A549 (cell line): Measurements from ENCODE around the gene ADCYAP1R1. TPM values are rescaled to one million over a fixed set of nuclear protein-coding genes. Genes with fewer than 3 reads are reported as not detected.

ENCODE experiments used
- ATAC-seq, 2 experiments: fragments of 200-7000 bp in 1 of 2; fragments of >200 bp in 1 of 2; cut with Nextera tagmentation in 1 of 2; cut with Tn5 transposase in 1 of 2; 3 replicates each; pipeline versions ENCODE4 v1.8.0 to v1.9.1; 2018 to 2020; ENCODE audit warnings: mild to moderate bottlenecking in 1 of 2, moderate library complexity in 1 of 2
- CTCF ChIA-PET: fragments of 300-600 bp; sonication (Branson Sonifier 250); formaldehyde crosslinking; extraction: SDS; loops from one replicate; lab custom pipeline; 2021; ENCODE audit warnings: antibody characterized with exemption, inconsistent platforms; lab: Yijun Ruan, JAX
- POLR2A ChIA-PET: fragments of 350-600 bp; formaldehyde crosslinking; extraction: SDS; loops from one replicate; lab custom pipeline; 2021; ENCODE audit warnings: antibody characterized with exemption, inconsistent platforms; lab: Yijun Ruan, JAX
- DNase-seq, 2 experiments: peaks; one replicate each; pipeline versions ENCODE4 v3.0.0 to v3.0.0-alpha.2; 2011 to 2016; ENCODE audit warnings: low read depth in 1 of 2, low spot score in 1 of 2
- FAIRE-seq: peaks from 2 replicates; lab custom pipeline; 2011; peaks lifted over from hg19 to GRCh38; lab: Jason Lieb, UNC
- H3K27ac ChIP-seq, 2 experiments: fragments of >200 bp; sonication (Bioruptor Twin); formaldehyde crosslinking; 3 replicates each; pipeline ENCODE4 v1.5.1; 2016 to 2017
- H3K4me1 ChIP-seq: fragments of >200 bp; sonication (Bioruptor Twin); formaldehyde crosslinking; 3 replicates; pipeline ENCODE4 v1.6.1; 2016
- H3K4me2 ChIP-seq: fragments of >200 bp; sonication (Bioruptor Twin); formaldehyde crosslinking; 3 replicates; pipeline ENCODE4 v1.6.1; 2016
- H3K4me3 ChIP-seq: fragments of >200 bp; sonication (Bioruptor Twin); formaldehyde crosslinking; 3 replicates; pipeline ENCODE4 v1.5.1; 2016
- H3K9me3 ChIP-seq: fragments of >200 bp; sonication (Bioruptor Twin); formaldehyde crosslinking; 3 replicates; pipeline ENCODE4 v1.6.1; 2016
- BHLHE40 ChIP-seq: IDR thresholded peaks from 2 replicates; pipeline ENCODE4 v1.6.1; 2012; ENCODE audit warnings: low read depth, low read length, inconsistent platforms
- CBX8 ChIP-seq: fragments of 200-600 bp; sonication (generic); IDR thresholded peaks from 2 replicates; pipeline ENCODE4 v1.6.1; 2016
- CHD2 ChIP-seq: fragments of 150-350 bp; IDR thresholded peaks from 2 replicates; pipeline ENCODE4 v1.6.1; 2014; ENCODE audit warnings: low read length; ENCODE audit not compliant: partially characterized antibody
- FOSB ChIP-seq: fragments of 250-450 bp; sonication (Bioruptor Pico); IDR thresholded peaks from 2 replicates; pipeline ENCODE4 v1.5.0; 2020; ENCODE audit warnings: mild to moderate bottlenecking, moderate library complexity
- FOXS1 ChIP-seq: fragments of 250-450 bp; sonication (Bioruptor Pico); IDR thresholded peaks from 2 replicates; pipeline ENCODE4 v1.5.0; 2020; ENCODE audit warnings: mild to moderate bottlenecking, moderate library complexity
- HDAC2 ChIP-seq: fragments of 200-600 bp; sonication (generic); IDR thresholded peaks from 2 replicates; pipeline ENCODE4 v1.6.1; 2016
- HOXA7 ChIP-seq: fragments of 250-450 bp; sonication (Bioruptor Pico); IDR thresholded peaks from 2 replicates; pipeline ENCODE4 v1.5.0; 2020; ENCODE audit warnings: mild to moderate bottlenecking, moderate library complexity
- HOXB13 ChIP-seq: fragments of 250-450 bp; sonication (Bioruptor Pico); IDR thresholded peaks from 2 replicates; pipeline ENCODE4 v1.5.0; 2020; ENCODE audit warnings: low read depth, mild to moderate bottlenecking, moderate library complexity
- JUNB ChIP-seq: fragments of >200 bp; sonication (Bioruptor Twin); formaldehyde crosslinking; IDR thresholded peaks from 2 replicates; pipeline ENCODE4 v1.6.1; 2016
- KDM5A ChIP-seq: fragments of 200-600 bp; sonication (generic); IDR thresholded peaks from 2 replicates; pipeline ENCODE4 v1.6.1; 2016; ENCODE audit warnings: antibody characterized with exemption, mild to moderate bottlenecking
- NPAS2 ChIP-seq: fragments of 250-450 bp; sonication (Bioruptor Pico); IDR thresholded peaks from 2 replicates; pipeline ENCODE4 v1.8.0; 2022; ENCODE audit warnings: mild to moderate bottlenecking, moderate library complexity, borderline replicate concordance
- PHF8 ChIP-seq: fragments of 200-600 bp; sonication (generic); IDR thresholded peaks from 2 replicates; pipeline ENCODE4 v1.6.1; 2016; ENCODE audit warnings: low read depth, mild to moderate bottlenecking, antibody characterized with exemption, moderate library complexity, borderline replicate concordance
- POLR2AphosphoS2 ChIP-seq: conservative IDR thresholded peaks from 2 replicates; pipeline ENCODE4 v1.6.1; 2012; ENCODE audit warnings: low read length, improper control_type of control experiment, inconsistent platforms
- RAD21 ChIP-seq, 2 experiments: fragments of >200 bp in 1 of 2; sonication (Bioruptor Twin) in 1 of 2; formaldehyde crosslinking in 1 of 2; IDR thresholded peaks in 1 of 2; conservative IDR thresholded peaks in 1 of 2; 2 replicates in 1 of 2; 3 replicates in 1 of 2; pipeline ENCODE4 v1.6.1; 2012 to 2018; ENCODE audit warnings: inconsistent platforms in 1 of 2
- RARB ChIP-seq: fragments of 250-450 bp; sonication (Bioruptor Pico); IDR thresholded peaks from 2 replicates; pipeline ENCODE4 v1.8.0; 2021; ENCODE audit warnings: mild to moderate bottlenecking, moderate library complexity
- TP53 ChIP-seq: fragments of 250-450 bp; sonication (Bioruptor Pico); IDR thresholded peaks from 2 replicates; pipeline ENCODE4 v1.5.0; 2021; ENCODE audit warnings: mild to moderate bottlenecking, moderate library complexity
- WGBS: methylation state at CpG from one replicate; pipeline ENCODE4 v1.1.6; 2017; ENCODE audit errors: missing lambda C conversion rate; 5-methylcytosine and 5-hydroxymethylcytosine counted together
- polyA plus RNA-seq, 4 experiments: library from polyadenylated mRNA; depleted of rRNA in 3 of 4; stranded (reverse); fragments of >200 nt; fragmentation: RNase III in 1 of 4; extraction: RNeasy Plus Mini Kit Qiagen cat#74134 plus additional on column Dnase treatment in 1 of 4; gene quantifications; 2 replicates in 3 of 4; 3 replicates in 1 of 4; pipeline ENCODE4 v1.2.3, GENCODE V29; 2011 to 2017
- TF ChIP-seq, protein P1 (sequence below): fragments of >200 bp; sonication (Bioruptor Twin); formaldehyde crosslinking; IDR thresholded peaks from 2 replicates; pipeline ENCODE4 v1.6.1; 2016
- TF ChIP-seq, protein P2 (sequence below): IDR thresholded peaks from 2 replicates; pipeline ENCODE4 v1.6.1; 2012
- TF ChIP-seq, protein P3 (sequence below): fragments of 200-600 bp; sonication (generic); IDR thresholded peaks from 2 replicates; pipeline ENCODE4 v1.6.1; 2016; ENCODE audit warnings: antibody characterized with exemption, mild to moderate bottlenecking, moderate library complexity

Gene ADCYAP1R1
- polyA plus RNA-seq, 2 of the 4 experiments (the other 2 are of a cell fraction), result 0.01 TPM; not detected in 1

DNA sequence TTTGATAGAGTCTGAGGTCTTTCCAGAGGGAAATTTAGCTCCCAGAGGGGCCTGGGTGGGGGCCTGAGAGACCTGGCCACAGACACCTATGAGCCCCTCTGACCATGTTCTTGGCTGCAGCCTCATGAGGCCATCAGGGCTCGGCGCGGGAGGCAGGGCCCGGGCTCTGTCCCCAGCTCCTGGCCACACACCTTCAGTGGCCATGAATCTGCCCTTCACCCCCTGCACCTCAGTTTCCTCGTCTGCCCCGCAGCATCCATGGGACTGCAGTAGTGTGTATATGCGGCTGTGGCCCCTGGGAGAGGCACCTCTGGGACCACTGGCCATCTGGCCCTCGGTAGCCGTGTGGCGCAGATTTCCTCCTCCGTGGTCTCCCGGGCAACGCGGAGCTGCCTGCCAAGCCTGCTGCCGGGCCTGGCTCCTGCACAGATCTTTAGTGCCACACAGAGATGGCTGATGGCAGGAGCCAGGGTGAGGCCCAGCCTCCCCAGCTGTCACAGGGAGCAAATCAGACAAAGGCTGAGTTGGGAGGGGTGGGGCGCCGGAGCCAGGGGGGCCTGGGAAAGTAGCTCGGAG lies 23.6 kb upstream of the ADCYAP1R1 start:
- ATAC-seq (no peak), FAIRE-seq (no peak), DNase-seq (no peak)
- WGBS, result 91% methylated on average over 7 of the region's 18 CpGs
- Histone ChIP-seq H3K27ac (no peak overlapping the region), H3K4me1 (no peaks in the 10 kb centered on the region), H3K4me3 (no peak overlapping the region), H3K4me2 (no peak overlapping the region), H3K9me3 (no peaks in the 10 kb centered on the region; the same call in 2 of the 3 replicates)
- CTCF ChIA-PET, result interaction anchor here (1.3 kb wide), 1 partner anchor 106 kb away, joined by 3 read pairs; no protein-coding TSS in a partner anchor
- no peak for TF ChIP-seq HOXA7
- TF ChIP-seq POLR2AphosphoS2, result no peak
- TF ChIP-seq FOSB (CRISPR knock-in tag), result no peak
- TF ChIP-seq HDAC2, result no peak
- no peak for TF ChIP-seq PHF8
- TF ChIP-seq CHD2, result no peak
- TF ChIP-seq KDM5A, result no peak
- TF ChIP-seq RAD21 (conservative IDR thresholded peaks at IDR 0.05 in 1 of 2, IDR thresholded peaks at IDR 0.05 in 1 of 2), result no peak
- TF ChIP-seq, protein P1, sequence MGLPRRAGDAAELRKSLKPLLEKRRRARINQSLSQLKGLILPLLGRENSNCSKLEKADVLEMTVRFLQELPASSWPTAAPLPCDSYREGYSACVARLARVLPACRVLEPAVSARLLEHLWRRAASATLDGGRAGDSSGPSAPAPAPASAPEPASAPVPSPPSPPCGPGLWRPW, result no peak
- TF ChIP-seq, protein P2, sequence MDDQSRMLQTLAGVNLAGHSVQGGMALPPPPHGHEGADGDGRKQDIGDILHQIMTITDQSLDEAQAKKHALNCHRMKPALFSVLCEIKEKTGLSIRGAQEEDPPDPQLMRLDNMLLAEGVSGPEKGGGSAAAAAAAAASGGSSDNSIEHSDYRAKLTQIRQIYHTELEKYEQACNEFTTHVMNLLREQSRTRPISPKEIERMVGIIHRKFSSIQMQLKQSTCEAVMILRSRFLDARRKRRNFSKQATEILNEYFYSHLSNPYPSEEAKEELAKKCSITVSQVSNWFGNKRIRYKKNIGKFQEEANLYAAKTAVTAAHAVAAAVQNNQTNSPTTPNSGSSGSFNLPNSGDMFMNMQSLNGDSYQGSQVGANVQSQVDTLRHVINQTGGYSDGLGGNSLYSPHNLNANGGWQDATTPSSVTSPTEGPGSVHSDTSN, result no peak
- TF ChIP-seq JUNB, result no peak
- TF ChIP-seq NPAS2, result no peak
- no peak for TF ChIP-seq CBX8
- no peak for TF ChIP-seq RARB (CRISPR knock-in tag)
- TF ChIP-seq FOXS1 (CRISPR knock-in tag), result no peak
- TF ChIP-seq, all 56 proteins: peak for 0
- POLR2A ChIA-PET, result no interaction called here

DNA sequence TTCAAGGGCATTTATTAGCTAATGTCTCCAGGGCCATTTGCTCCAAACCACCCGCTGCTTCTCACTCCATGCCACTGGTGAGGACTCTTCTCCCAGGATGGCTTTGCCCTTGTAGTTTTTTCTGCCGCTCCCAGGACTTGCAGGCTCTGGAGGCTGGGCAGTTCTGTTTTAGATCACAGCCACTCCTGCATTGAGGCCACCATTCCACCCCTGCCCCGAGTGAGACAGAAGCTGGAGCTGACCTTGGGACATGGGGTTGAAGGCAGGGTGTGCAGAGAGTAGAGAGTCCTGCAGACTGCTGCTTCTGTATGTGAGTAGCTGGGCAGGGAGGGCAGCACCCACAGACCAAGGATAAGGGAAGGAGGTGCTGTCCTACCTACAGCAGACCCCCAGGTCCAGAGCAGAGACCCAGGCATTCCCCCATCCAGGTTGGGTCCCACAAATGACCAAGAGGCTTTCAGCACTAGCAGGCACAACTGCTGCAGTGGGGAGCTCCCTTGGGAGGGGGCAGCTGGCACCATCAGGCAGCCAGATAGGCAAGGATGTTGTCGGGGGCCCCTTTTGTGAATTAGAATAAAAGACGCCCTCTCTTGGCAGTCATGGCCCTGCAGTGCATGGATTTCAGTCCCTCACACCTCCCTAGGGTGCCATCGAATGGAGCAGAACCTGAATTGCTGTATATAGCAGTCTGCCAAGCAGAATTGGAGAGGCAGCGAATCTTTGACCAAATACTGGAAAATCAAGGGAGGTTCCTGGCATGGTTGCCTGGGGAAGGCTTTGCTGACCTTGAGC lies 22.7 kb upstream of the ADCYAP1R1 start:
- WGBS, result 39% methylated on average over 7 of the region's 7 CpGs
- Histone ChIP-seq H3K4me2 (no peak overlapping the region), H3K9me3 (no peaks in the 10 kb centered on the region; the same call in 2 of the 3 replicates), H3K4me1 (no peaks in the 10 kb centered on the region), H3K4me3 (no peak overlapping the region), H3K27ac (no peak overlapping the region)
- DNase-seq (no peak), FAIRE-seq (no peak), ATAC-seq (no peak)
- TF ChIP-seq HOXB13 (CRISPR knock-in tag) (no peak), HOXA7 (no peak)
- ChIA-PET POLR2A (no interaction called here), CTCF (interaction anchor here (1.3 kb wide), 1 partner anchor 105 kb away, joined by 3 read pairs; no protein-coding TSS in a partner anchor)

DNA sequence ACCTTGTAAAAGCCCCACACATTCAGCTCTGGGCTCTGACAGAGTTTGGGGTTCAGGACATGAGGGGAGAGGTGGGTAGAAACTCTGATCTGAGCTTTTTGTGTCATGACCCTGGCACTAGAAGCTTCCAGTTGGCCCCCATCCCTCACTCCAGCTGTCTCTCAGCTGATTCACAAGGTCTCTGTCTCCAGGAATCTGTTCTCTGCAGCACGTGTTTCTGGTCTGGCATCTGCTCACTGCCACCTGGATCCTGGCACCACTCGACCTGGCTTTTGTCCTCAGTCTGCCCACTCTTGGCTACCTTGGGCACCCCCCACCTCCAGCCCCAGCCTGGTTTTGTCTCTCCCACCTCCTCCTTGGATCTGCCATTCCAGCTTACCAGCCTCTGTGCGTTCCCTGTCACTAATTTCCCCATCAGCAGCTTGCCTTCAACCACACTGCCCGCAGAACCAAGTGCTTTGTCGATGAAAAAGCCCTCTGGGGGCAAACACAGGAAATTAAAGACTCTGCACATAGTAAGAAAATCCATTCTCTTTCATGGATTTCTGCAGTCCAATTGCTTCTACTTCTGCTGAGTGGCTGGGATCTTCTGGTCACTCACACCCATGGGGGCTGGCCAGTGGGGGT lies 18.3 kb upstream of the ADCYAP1R1 start:
- no peaks in the 10 kb centered on the region; the same call in 2 of the 3 replicates for H3K9me3 ChIP-seq
- no peaks in the 10 kb centered on the region for H3K4me1 ChIP-seq
- no peak for FAIRE-seq
- TF ChIP-seq FOSB (CRISPR knock-in tag) (no peak), RAD21 (conservative IDR thresholded peaks at IDR 0.05 in 1 of 2, IDR thresholded peaks at IDR 0.05 in 1 of 2) (no peak), BHLHE40 (no peak), TP53 (CRISPR knock-in tag) (no peak)
- TF ChIP-seq, protein P3, sequence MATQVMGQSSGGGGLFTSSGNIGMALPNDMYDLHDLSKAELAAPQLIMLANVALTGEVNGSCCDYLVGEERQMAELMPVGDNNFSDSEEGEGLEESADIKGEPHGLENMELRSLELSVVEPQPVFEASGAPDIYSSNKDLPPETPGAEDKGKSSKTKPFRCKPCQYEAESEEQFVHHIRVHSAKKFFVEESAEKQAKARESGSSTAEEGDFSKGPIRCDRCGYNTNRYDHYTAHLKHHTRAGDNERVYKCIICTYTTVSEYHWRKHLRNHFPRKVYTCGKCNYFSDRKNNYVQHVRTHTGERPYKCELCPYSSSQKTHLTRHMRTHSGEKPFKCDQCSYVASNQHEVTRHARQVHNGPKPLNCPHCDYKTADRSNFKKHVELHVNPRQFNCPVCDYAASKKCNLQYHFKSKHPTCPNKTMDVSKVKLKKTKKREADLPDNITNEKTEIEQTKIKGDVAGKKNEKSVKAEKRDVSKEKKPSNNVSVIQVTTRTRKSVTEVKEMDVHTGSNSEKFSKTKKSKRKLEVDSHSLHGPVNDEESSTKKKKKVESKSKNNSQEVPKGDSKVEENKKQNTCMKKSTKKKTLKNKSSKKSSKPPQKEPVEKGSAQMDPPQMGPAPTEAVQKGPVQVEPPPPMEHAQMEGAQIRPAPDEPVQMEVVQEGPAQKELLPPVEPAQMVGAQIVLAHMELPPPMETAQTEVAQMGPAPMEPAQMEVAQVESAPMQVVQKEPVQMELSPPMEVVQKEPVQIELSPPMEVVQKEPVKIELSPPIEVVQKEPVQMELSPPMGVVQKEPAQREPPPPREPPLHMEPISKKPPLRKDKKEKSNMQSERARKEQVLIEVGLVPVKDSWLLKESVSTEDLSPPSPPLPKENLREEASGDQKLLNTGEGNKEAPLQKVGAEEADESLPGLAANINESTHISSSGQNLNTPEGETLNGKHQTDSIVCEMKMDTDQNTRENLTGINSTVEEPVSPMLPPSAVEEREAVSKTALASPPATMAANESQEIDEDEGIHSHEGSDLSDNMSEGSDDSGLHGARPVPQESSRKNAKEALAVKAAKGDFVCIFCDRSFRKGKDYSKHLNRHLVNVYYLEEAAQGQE, result no peak
- no peak for DNase-seq
- ChIA-PET CTCF (interaction anchor here (0.6 to 1.4 kb wide), 3 partner anchors 89 to 409 kb away, joined by 3 to 5 read pairs (median 3); no protein-coding TSS in a partner anchor), POLR2A (no interaction called here)
- no peak overlapping the region for H3K4me2 ChIP-seq
- 5% methylated on average over 5 of the region's 5 CpGs for WGBS
- H3K27ac ChIP-seq, result no peak overlapping the region
- no peak for ATAC-seq
- no peak overlapping the region for H3K4me3 ChIP-seq
